GM12878 (cell line): ENCODE data around the gene AGTPBP1.

ENCODE experiments used
- CTCF ChIP-seq, 3 experiments: IDR thresholded peaks in 2 of 3; conservative IDR thresholded peaks in 1 of 3; 2 replicates each; pipeline ENCODE4 v1.5.1; 2011; ENCODE audit warnings: low read depth in 3 of 3, low read length in 3 of 3, mild to moderate bottlenecking in 3 of 3, control low read depth in 2 of 3, moderate library complexity in 2 of 3, inconsistent platforms in 1 of 3, mixed read lengths in 1 of 3; ENCODE audit not compliant: control insufficient read depth in 2 of 3, insufficient read depth in 1 of 3; ENCODE audit errors: extremely low read depth in 1 of 3
- EZH2 ChIP-seq: IDR thresholded peaks from 2 replicates; pipeline ENCODE4 v1.6.1; 2012; ENCODE audit warnings: low read depth, mild to moderate bottlenecking, control low read depth, inconsistent platforms, low read length, borderline replicate concordance; ENCODE audit not compliant: control insufficient read depth
- FOS ChIP-seq: IDR thresholded peaks from 3 replicates; pipeline ENCODE4 v1.6.1; 2011; ENCODE audit warnings: borderline replicate concordance; ENCODE audit not compliant: insufficient read length; ENCODE audit errors: extremely low read depth
- NR2C1 ChIP-seq: fragments of 450-650 bp; IDR thresholded peaks from 2 replicates; pipeline ENCODE4 v1.6.1; 2017; ENCODE audit warnings: antibody characterized with exemption, mild to moderate bottlenecking, moderate library complexity
- POLR2AphosphoS2 ChIP-seq: IDR thresholded peaks from 2 replicates; pipeline ENCODE4 v1.6.1; 2011; ENCODE audit warnings: low read depth, mild to moderate bottlenecking, low read length, improper control_type of control experiment, moderate library complexity
- RCOR1 ChIP-seq: conservative IDR thresholded peaks from 2 replicates; pipeline ENCODE4 v1.6.1; 2012; ENCODE audit warnings: low read depth, low read length, improper control_type of control experiment
- SREBF1 ChIP-seq: IDR thresholded peaks from 2 replicates; pipeline ENCODE4 v1.6.1; 2012; ENCODE audit warnings: mild to moderate bottlenecking, low read length
- ZNF207 ChIP-seq: fragments of 450-650 bp; IDR thresholded peaks from 2 replicates; pipeline ENCODE4 v1.6.1; 2014; ENCODE audit warnings: antibody characterized with exemption, mild to moderate bottlenecking, borderline replicate concordance

GRCh38 chr9:85658716-85659115 is 83.0 kb downstream of the AGTPBP1 start:
- no peak for TF ChIP-seq FOS
- no peak for TF ChIP-seq CTCF (IDR thresholded peaks at IDR 0.05 in 2 of 3, conservative IDR thresholded peaks at IDR 0.05 in 1 of 3; ENCODE audit: control insufficient read depth in 2 of 3, extremely low read depth in 1 of 3, insufficient read depth in 1 of 3, low read depth in 3 of 3, low read length in 3 of 3)
- no peak for TF ChIP-seq ZNF207
- TF ChIP-seq POLR2AphosphoS2: no peak
- no peak for TF ChIP-seq RCOR1
- no peak for TF ChIP-seq NR2C1
- no peak for TF ChIP-seq SREBF1
- no peak for TF ChIP-seq EZH2
